Left forelimb (tissue), 1 donor: Measurements from ENCODE around the gene RNPEP.
"Not testable (repeated sequence)": the region's sequence is repeated elsewhere in the genome, so short reads cannot be mapped to it uniquely, and the experiment has no call there.

Source experiments
- DNase-seq: peaks from one replicate; pipeline ENCODE4 v3.0.0-alpha.2; 2018; ENCODE audit warnings: low spot score

Gene RNPEP

DNA sequence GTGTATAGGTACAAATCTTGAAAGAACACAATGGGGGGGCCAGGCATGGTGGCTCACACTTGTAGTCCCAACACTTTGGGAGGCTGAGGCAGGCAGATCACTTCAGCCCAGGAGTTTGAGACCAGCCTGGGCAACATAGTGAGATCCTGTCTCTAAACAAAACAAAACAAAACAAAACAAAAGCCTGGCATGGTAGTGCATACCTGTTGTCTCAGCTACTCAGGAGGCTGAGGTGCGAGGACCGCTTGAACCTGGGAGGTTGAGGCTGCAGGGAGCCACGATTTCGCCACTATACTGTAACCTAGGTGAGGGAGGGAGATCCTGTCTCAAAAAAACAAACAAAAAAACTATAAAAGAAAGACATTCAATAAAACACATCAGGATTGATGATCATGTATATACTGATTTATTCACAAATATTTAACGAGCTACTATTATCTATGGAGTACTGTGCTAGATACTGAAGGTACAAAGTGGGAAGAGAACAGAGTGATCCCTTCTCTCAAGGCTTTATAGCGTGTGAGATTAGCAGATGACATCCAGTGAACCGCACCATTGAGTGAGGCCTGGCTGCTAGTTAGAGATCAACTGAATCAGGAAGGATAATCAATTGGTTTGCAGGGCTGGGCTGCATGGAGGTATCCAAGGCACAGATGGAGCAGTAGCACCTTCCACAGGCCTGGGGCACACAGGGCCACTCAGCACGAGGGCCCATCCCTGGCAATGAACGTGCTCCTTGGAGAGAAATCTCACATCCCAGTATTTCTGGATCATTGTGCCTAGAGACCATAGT is 54.3 kb downstream of the RNPEP start:
- no peak for DNase-seq

GRCh38 chr1:202037706-202038296 is 55.4 kb downstream of the RNPEP start:
- DNase-seq, result no peak

DNA sequence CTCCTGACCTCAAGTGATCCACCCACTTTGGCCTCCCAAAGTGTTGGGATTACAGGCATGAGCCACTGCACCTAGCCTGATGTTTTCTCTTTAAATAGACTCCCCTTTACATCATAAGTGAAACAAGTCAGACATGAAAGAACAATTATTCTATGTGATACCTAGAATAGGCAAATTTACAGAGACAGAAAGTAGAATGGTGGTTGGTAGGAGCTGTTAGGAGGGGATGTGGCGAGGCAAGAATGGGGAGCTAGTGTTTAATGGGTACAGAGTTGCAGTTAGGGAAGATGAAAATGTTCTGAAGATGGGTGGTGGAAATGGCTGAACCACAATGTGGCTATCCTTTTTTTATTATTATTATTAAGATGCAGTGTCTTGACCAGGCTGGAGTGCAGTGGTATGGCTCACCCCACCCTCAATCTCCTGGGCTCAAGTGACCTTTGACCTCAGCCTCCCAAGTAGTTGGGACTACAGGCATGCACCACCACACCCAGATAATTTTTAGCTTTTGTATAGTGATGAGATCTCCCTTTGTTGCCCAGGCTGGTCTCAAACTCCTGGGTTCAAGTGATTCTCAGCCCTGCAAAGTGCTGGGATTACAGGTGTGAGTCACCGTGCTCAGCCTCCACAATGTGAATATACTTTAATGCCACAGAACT is 56.4 kb downstream of the RNPEP start:
- no peak for DNase-seq

DNA sequence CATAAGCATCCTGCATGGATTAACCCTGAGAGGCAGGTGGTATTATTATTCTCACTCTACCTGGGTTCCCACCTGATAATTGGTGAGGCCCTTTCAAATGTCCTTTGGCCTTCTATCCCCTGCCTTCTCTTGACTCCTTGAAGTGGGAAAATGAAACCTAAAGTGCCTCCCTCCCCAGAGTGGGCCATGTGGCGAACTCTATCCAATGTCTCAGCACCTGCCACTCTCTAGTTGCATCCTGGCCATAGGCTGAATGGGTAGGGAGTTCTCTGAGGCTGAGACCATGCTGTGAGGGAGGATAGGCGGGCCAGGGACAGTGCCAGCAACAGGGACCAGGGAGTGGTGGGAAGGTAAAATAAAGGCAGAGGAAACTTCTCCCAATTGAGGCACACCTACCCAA is 63.3 kb downstream of the RNPEP start:
- no peak for DNase-seq

- no peak for DNase-seq
These were observed 63.8 kb downstream of the RNPEP start for GRCh38 chr1:202046227-202046626.

GRCh38 chr1:202046748-202047708 is 64.6 kb downstream of the RNPEP start:
- no peak for DNase-seq

DNA sequence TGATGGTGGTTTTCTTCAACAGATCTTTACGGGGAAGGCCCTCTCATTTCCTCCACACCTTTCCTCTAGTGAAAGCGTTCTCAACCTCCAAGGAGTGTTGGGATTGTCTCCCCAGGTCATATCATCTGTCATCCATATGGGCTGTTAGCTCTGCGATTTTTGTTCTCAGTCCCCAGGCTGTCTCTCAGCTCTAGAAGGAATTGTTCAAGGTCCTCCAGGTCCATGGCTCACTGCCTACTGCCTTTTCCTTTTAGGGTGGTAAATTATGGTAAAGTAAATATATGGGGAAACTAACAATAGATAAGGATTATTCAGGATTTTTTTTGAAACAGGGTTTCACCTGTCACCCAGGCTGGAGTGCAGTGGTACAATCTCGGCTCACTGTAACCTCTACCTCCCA is 65.5 kb downstream of the RNPEP start:
- DNase-seq, result no peak

- DNase-seq, result no peak
These were observed 66.7 kb downstream of the RNPEP start for GRCh38 chr1:202049129-202049528.

- DNase-seq, result no peak
These were observed 71.6 kb downstream of the RNPEP start for GRCh38 chr1:202054094-202054493.

DNA sequence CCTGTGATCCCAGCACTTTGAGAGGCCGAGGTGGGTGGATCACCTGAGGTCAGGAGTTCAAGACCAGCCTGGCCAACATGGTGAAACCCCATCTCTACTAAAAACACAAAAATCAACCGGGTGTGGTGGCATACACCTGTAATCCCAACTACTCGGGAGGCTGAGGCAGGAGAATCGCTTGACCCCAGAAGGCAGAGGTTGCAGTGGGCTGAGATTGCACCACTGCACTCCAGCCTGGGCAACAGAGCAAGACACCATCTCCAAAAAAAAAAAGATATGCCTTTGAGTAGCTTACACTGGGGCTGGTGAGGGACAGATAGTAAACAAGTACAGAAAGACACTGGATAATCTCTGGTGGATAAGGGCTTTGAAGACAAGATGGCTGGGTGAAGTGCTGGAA is 72.2 kb downstream of the RNPEP start:
- DNase-seq, result not testable (repeated sequence)
